ENCODE results near the gene PRRC2B. TPM values are rescaled to one million over a fixed set of nuclear protein-coding genes. Genes with fewer than 3 reads are reported as not detected.
"Not testable (repeated sequence)": the region's sequence is repeated elsewhere in the genome, so short reads cannot be mapped to it uniquely, and the experiment has no call there.

The PRRC2B gene
- total and polyA plus RNA-seq, 2 experiments from 2014 or later = 30.9 to 53.7 TPM

DNA sequence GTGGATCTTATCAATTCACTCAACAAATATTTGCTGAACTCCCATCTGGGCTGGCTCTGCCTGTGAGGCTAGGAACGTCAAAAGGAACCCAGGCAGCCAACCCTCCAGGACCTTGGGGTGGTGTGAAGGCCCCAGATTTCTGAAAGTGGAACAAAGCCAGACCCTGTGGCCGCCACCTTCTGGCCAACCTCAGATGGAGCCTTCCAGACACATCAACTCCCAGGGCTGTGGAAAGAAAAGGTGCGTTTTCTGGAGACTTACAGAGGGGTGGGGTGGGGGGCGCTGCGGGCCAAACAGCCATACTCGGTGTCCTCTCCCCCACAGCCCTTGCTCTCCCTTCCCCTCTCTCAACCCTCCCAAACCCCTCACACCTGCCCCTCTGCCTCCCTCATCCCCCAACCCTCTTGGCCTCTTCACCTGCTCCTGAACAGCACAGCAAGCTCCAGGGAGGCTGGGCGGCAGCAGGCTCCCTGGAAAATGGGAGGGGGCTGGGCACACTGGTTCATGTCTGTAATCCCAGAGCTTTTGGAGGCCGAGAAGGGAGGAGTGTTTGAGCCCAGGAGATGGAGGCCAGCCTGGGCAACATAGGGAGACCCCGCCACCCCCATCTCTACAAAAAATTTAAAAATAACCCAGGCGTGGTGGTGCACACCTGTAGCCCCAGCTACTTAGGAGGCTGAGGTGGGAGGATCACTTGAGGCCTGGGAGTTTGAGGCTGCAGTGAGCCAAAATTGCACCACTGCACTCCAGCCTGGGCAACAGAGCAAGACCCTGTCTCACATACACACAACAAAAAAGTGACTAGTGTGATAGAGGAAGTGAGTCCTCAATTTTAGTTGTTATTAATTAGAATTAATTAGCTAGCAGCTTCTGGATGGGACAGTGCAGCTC, 45.0 kb upstream of the PRRC2B start:
- no peak for TF ChIP-seq EZH2phosphoT487 (IDR thresholded peaks at IDR 0.05; ENCODE audit: insufficient read depth, low read depth)
- no peak overlapping the region for H3K4me3 ChIP-seq
- no peak overlapping the region for H3K4me2 ChIP-seq (ENCODE audit: unreplicated experiment)
- no peaks in the 10 kb centered on the region for H3K27me3 ChIP-seq (replicated peaks; ENCODE audit: insufficient read depth)
- no peaks in the 10 kb centered on the region for H3F3A ChIP-seq (ENCODE audit: insufficient read depth)
- H3K4me1 ChIP-seq (ENCODE audit: insufficient read depth) = no peaks in the 10 kb centered on the region
- in situ Hi-C loops (cut with MboI) = no loop called here
- H3K36me3 ChIP-seq (ENCODE audit: low read depth) = no peaks in the 10 kb centered on the region
- 57 to 61% methylated on average over 6 to 10 of the region's 10 CpGs for WGBS, 2 experiments (ENCODE audit: low coverage in 1 of 2, low lambda C conversion rate in 2 of 2, missing lambda C conversion rate in 2 of 2)
- no peak for DNase-seq
- no peak overlapping the region for H2AFZ ChIP-seq
- H3K9me2 ChIP-seq (ENCODE audit: insufficient read depth) = no peaks in the 10 kb centered on the region
- no peak overlapping the region for H3K27ac ChIP-seq
- no peaks in the 10 kb centered on the region for H3K9me3 ChIP-seq (ENCODE audit: low read depth)
- no peaks in the 10 kb centered on the region for H4K20me1 ChIP-seq (ENCODE audit: insufficient read depth)
- H3K9ac ChIP-seq = no peak overlapping the region
- no peaks in the 10 kb centered on the region for H3K79me2 ChIP-seq (ENCODE audit: insufficient read depth)

DNA sequence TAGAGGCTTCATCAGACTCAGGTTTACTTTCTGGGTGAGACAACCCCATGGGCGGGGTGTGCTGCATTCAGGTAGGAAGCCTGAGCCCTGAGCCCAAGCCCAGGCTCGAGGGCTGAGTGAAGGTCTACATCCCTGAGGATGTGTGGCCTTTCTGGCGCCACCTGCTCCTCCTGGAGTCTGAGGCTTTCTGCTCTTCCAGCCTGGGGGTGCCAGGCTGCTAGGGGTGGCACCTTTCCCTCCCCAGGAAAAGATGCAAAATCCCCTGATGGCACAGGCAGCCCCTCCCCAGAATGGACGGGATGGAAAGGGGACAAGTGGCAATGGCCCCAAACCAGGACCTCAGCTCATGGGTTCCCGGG, 44.4 kb upstream of the PRRC2B start:
- Histone ChIP-seq H3K4me1 (ENCODE audit: insufficient read depth) (no peaks in the 10 kb centered on the region), H3K27ac (no peak overlapping the region), H3K27me3 (replicated peaks; ENCODE audit: insufficient read depth) (no peaks in the 10 kb centered on the region), H4K20me1 (ENCODE audit: insufficient read depth) (no peaks in the 10 kb centered on the region), H2AFZ (peak overlapping the region; percentile 92), H3K9ac (no peak overlapping the region), H3K4me3 (no peak overlapping the region), H3K4me2 (ENCODE audit: unreplicated experiment) (no peak overlapping the region), H3K9me3 (ENCODE audit: low read depth) (no peaks in the 10 kb centered on the region), H3K79me2 (ENCODE audit: insufficient read depth) (no peaks in the 10 kb centered on the region), H3F3A (ENCODE audit: insufficient read depth) (no peaks in the 10 kb centered on the region), H3K9me2 (ENCODE audit: insufficient read depth) (no peaks in the 10 kb centered on the region), H3K36me3 (ENCODE audit: low read depth) (no peaks in the 10 kb centered on the region)
- 58 to 59% methylated on average over 5 of the region's 5 CpGs for WGBS, 2 experiments (ENCODE audit: low coverage in 1 of 2, low lambda C conversion rate in 2 of 2, missing lambda C conversion rate in 2 of 2)
- in situ Hi-C loops (cut with MboI) = no loop called here
- TF ChIP-seq EZH2phosphoT487 (IDR thresholded peaks at IDR 0.05; ENCODE audit: insufficient read depth, low read depth) (no peak), EZH2 (IDR thresholded peaks at IDR 0.05; ENCODE audit: insufficient read depth, poor library complexity, severe bottlenecking) (no peak)
- no peak for DNase-seq

DNA sequence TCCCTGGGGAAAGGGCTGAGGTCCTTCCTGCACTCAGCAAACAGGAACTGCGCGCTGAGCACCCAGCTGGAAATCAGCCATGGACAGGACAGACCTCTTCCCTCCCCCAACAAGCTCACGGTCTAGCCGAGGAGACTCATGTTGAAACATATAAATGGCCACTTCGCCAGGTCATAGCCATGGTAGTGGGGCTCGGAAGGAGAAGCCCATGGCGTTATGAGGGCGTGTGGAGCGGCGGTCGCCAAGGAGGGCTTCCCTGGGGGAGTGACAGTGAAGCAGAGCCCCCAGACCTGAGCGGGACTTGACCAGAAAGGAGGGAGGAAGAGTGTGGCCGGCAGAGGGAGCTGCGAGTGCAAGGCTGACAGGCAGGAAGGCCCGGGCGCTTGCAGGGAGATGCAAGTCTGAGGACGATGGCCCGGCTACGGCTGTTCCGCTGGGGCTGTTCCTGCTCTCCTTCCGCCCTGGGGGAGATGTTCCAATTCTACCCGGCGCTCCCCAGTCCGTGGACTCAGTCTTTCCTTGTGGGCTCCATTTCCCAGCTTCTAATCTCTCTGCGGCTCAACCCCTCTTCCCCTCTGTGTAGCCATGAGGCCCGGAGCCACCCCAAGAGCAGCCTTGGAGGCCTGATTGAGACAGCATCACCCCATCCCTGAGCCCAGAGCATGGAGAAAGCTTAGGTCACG, 43.9 kb upstream of the PRRC2B start:
- H3K9me2 ChIP-seq (ENCODE audit: insufficient read depth) = no peaks in the 10 kb centered on the region
- 9 to 10% methylated on average over 27 of the region's 27 CpGs for WGBS, 2 experiments (ENCODE audit: low coverage in 1 of 2, low lambda C conversion rate in 2 of 2, missing lambda C conversion rate in 2 of 2)
- no peaks in the 10 kb centered on the region for H3F3A ChIP-seq (ENCODE audit: insufficient read depth)
- peak overlapping the region; percentile 28; the same call in 1 of the 2 replicates for H3K9ac ChIP-seq
- H3K4me1 ChIP-seq (ENCODE audit: insufficient read depth) = no peaks in the 10 kb centered on the region
- peak; percentile 93 for DNase-seq
- H3K4me3 ChIP-seq = peak overlapping the region; percentile 60
- in situ Hi-C loops (cut with MboI) = loop anchor here (25.0 kb wide), 1 partner anchor 387 kb away; the partner anchor contains the start of gene RAPGEF1
- H4K20me1 ChIP-seq (ENCODE audit: insufficient read depth) = no peaks in the 10 kb centered on the region
- H3K4me2 ChIP-seq (ENCODE audit: unreplicated experiment) = peak overlapping the region; percentile 72
- H3K79me2 ChIP-seq (ENCODE audit: insufficient read depth) = no peaks in the 10 kb centered on the region
- H3K36me3 ChIP-seq (ENCODE audit: low read depth) = no peaks in the 10 kb centered on the region
- H2AFZ ChIP-seq = peak overlapping the region; percentile 92
- H3K27me3 ChIP-seq (replicated peaks; ENCODE audit: insufficient read depth) = no peaks in the 10 kb centered on the region
- H3K9me3 ChIP-seq (ENCODE audit: low read depth) = no peaks in the 10 kb centered on the region
- H3K27ac ChIP-seq = no peak overlapping the region
- TF ChIP-seq EZH2 (IDR thresholded peaks at IDR 0.05; ENCODE audit: insufficient read depth, poor library complexity, severe bottlenecking) = no peak
- TF ChIP-seq EZH2phosphoT487 (IDR thresholded peaks at IDR 0.05; ENCODE audit: insufficient read depth, low read depth) = no peak

DNA sequence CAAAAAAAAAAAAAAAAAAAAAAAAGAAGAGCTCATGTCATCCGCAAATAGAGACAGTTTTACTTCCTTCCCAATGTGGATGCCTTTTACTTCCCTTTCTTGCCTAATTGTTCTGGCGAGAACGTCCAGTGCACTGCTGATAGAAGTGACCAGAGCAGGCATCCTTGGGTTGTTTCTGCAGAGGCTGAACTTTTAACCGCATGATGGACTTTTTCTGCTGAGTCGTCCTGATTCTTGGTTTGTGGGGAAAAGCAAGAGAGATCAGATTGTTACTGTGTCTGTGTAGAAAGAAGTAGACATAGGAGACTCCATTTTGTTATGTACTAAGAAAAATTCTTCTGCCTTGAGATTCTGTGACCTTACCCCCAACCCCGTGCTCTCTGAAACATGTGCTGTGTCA, 37.4 kb upstream of the PRRC2B start:
- in situ Hi-C loops (cut with MboI) = loop anchor here (25.0 kb wide), 1 partner anchor 381 kb away; the partner anchor contains the start of gene RAPGEF1
- not testable (repeated sequence) for H3K9ac ChIP-seq; H3K4me3 ChIP-seq; H3F3A ChIP-seq (ENCODE audit: insufficient read depth); H2AFZ ChIP-seq; H3K9me3 ChIP-seq (ENCODE audit: low read depth); H3K27me3 ChIP-seq (replicated peaks; ENCODE audit: insufficient read depth); H3K36me3 ChIP-seq (ENCODE audit: low read depth); H3K79me2 ChIP-seq (ENCODE audit: insufficient read depth); H3K4me2 ChIP-seq (ENCODE audit: unreplicated experiment); H4K20me1 ChIP-seq (ENCODE audit: insufficient read depth); DNase-seq; H3K9me2 ChIP-seq (ENCODE audit: insufficient read depth); H3K4me1 ChIP-seq (ENCODE audit: insufficient read depth); H3K27ac ChIP-seq
- WGBS, 2 experiments (ENCODE audit: low coverage in 1 of 2, low lambda C conversion rate in 2 of 2, missing lambda C conversion rate in 2 of 2) = 73 to 78% methylated on average over 5 of the region's 6 CpGs
